H1 (cell line): ENCODE results near the gene ENTPD8. TPM values are rescaled to one million over a fixed set of nuclear protein-coding genes. Genes with fewer than 3 reads are reported as not detected.

Source experiments
- CTCF ChIA-PET: fragments of 300-600 bp; sonication (Branson Sonifier 250); formaldehyde crosslinking; loops from one replicate; lab custom pipeline; 2021; ENCODE audit not compliant: partially characterized antibody; lab: Charles Lee
- POLR2A ChIA-PET: fragments of 300-600 bp; sonication (Branson Sonifier 250); formaldehyde crosslinking; loops from one replicate; lab custom pipeline; 2021; ENCODE audit warnings: inconsistent platforms; ENCODE audit not compliant: partially characterized antibody; lab: Charles Lee
- DNase-seq, 2 experiments: peaks; one replicate each; pipeline versions ENCODE4 v3.0.0 to v3.0.0-alpha.2; 2010 to 2022; ENCODE audit warnings: low spot score in 2 of 2, low read depth in 1 of 2, mixed read lengths in 1 of 2
- FAIRE-seq: peaks from 2 replicates; lab custom pipeline; 2011; peaks lifted over from hg19 to GRCh38; lab: Jason Lieb, UNC
- H2AFZ ChIP-seq: 2 replicates; pipeline ENCODE4 v1.8.1; 2012; ENCODE audit warnings: low read length, inconsistent platforms
- H2AK5ac ChIP-seq: 2 replicates; pipeline ENCODE4 v1.6.1; 2013; ENCODE audit warnings: low read depth, low read length
- H2BK120ac ChIP-seq: replicated peaks from 2 replicates; pipeline ENCODE3; 2013; ENCODE audit warnings: low read depth, low read length, inconsistent platforms
- H2BK12ac ChIP-seq: 2 replicates; pipeline ENCODE4 v1.6.1; 2013; ENCODE audit warnings: low read depth, low read length
- H2BK15ac ChIP-seq: 2 replicates; pipeline ENCODE4 v1.6.1; 2013; ENCODE audit warnings: low read length
- H2BK20ac ChIP-seq: 2 replicates; pipeline ENCODE4 v1.6.1; 2013; ENCODE audit warnings: low read length
- H2BK5ac ChIP-seq: 2 replicates; pipeline ENCODE4 v1.6.1; 2013; ENCODE audit warnings: low read depth, low read length
- H3K14ac ChIP-seq: 2 replicates; pipeline ENCODE4 v1.6.1; 2013; ENCODE audit warnings: inconsistent platforms; ENCODE audit not compliant: insufficient read length
- H3K18ac ChIP-seq: 2 replicates; pipeline ENCODE4 v1.6.1; 2013; ENCODE audit warnings: low read length; ENCODE audit errors: extremely low read depth
- H3K23ac ChIP-seq: 2 replicates; pipeline ENCODE4 v1.6.1; 2013; ENCODE audit warnings: inconsistent platforms; ENCODE audit not compliant: insufficient read length
- H3K23me2 ChIP-seq: 2 replicates; pipeline ENCODE4 v1.6.1; 2013; ENCODE audit warnings: low read depth, low read length
- H3K27ac ChIP-seq: 2 replicates; pipeline ENCODE4 v1.6.1; 2011; ENCODE audit warnings: low read depth, low read length, inconsistent platforms
- H3K27me3 ChIP-seq, 4 experiments: replicated peaks in 1 of 4; 1 replicate in 1 of 4; 2 replicates in 3 of 4; pipeline versions ENCODE4 v1.6.1 to v1.8.1; 2011 to 2013; ENCODE audit warnings: low read length in 3 of 4, mild to moderate bottlenecking in 3 of 4, inconsistent platforms in 2 of 4, mixed read lengths in 2 of 4, moderate library complexity in 1 of 4; ENCODE audit not compliant: control insufficient read depth in 3 of 4, insufficient read depth in 3 of 4; ENCODE audit errors: extremely low read depth in 1 of 4
- H3K36me3 ChIP-seq, 4 experiments: 2 replicates each; pipeline versions ENCODE4 v1.6.1 to v1.8.1; 2011 to 2013; ENCODE audit warnings: mild to moderate bottlenecking in 4 of 4, low read length in 3 of 4, moderate library complexity in 2 of 4, control low read depth in 1 of 4, inconsistent platforms in 1 of 4; ENCODE audit not compliant: insufficient read depth in 4 of 4, control insufficient read depth in 2 of 4
- H3K4ac ChIP-seq: replicated peaks from 2 replicates; pipeline ENCODE3; 2013; ENCODE audit warnings: low read length, low read depth, mixed read lengths, inconsistent platforms; ENCODE audit not compliant: insufficient read length
- H3K4me1 ChIP-seq, 4 experiments: replicated peaks in 1 of 4; 1 replicate in 1 of 4; 2 replicates in 3 of 4; pipeline versions ENCODE4 v1.6.1 to v1.8.1; 2011 to 2013; ENCODE audit warnings: low read length in 3 of 4, inconsistent platforms in 2 of 4, mixed read lengths in 1 of 4; ENCODE audit not compliant: insufficient read depth in 4 of 4, control insufficient read depth in 3 of 4
- H3K4me2 ChIP-seq, 2 experiments: 2 replicates each; pipeline versions ENCODE4 v1.6.1 to v1.8.1; 2011 to 2013; ENCODE audit warnings: low read depth in 2 of 2, low read length in 2 of 2, control low read depth in 1 of 2, inconsistent platforms in 1 of 2, mild to moderate bottlenecking in 1 of 2; ENCODE audit not compliant: insufficient read depth in 1 of 2
- H3K4me3 ChIP-seq, 4 experiments: fragments of 200-600, 300-600 bp in 1 of 4; sonication (generic), shearing (Covaris generic), sonication (Bioruptor Twin) in 1 of 4; 2 replicates each; pipeline versions ENCODE4 v1.5.1 to v1.8.1; 2011 to 2016; ENCODE audit warnings: low read length in 4 of 4, low read depth in 3 of 4, control low read depth in 2 of 4, inconsistent platforms in 2 of 4, mild to moderate bottlenecking in 2 of 4, mixed read lengths in 1 of 4, moderate library complexity in 1 of 4; ENCODE audit not compliant: insufficient read depth in 2 of 4; ENCODE audit errors: extremely low read depth in 1 of 4
- H3K56ac ChIP-seq: replicated peaks from 2 replicates; pipeline ENCODE3; 2013; ENCODE audit warnings: low read depth, mild to moderate bottlenecking, mixed read lengths, low read length, inconsistent platforms; ENCODE audit not compliant: insufficient read length
- H3K79me1 ChIP-seq: 2 replicates; pipeline ENCODE4 v1.6.1; 2013; ENCODE audit warnings: low read depth, low read length, control low read depth
- H3K79me2 ChIP-seq, 2 experiments: 2 replicates each; pipeline versions ENCODE4 v1.6.1 to v1.8.1; 2012 to 2013; ENCODE audit warnings: low read length in 2 of 2, mild to moderate bottlenecking in 2 of 2, inconsistent platforms in 1 of 2; ENCODE audit not compliant: insufficient read depth in 2 of 2, control insufficient read depth in 1 of 2
- H3K9ac ChIP-seq, 4 experiments: replicated peaks in 1 of 4; 1 replicate in 1 of 4; 2 replicates in 3 of 4; pipeline versions ENCODE4 v1.6.1 to v1.8.1; 2011 to 2013; ENCODE audit warnings: low read depth in 3 of 4, low read length in 3 of 4, control low read depth in 2 of 4, mild to moderate bottlenecking in 2 of 4, moderate library complexity in 2 of 4, inconsistent platforms in 1 of 4; ENCODE audit errors: extremely low read depth in 1 of 4
- H3K9me3 ChIP-seq, 2 experiments: 2 replicates each; pipeline versions ENCODE4 v1.6.1 to v1.8.1; 2012 to 2013; ENCODE audit warnings: mild to moderate bottlenecking in 2 of 2, moderate library complexity in 2 of 2, control low read depth in 1 of 2, inconsistent platforms in 1 of 2, low read depth in 1 of 2, low read length in 1 of 2, mixed read lengths in 1 of 2; ENCODE audit not compliant: insufficient read depth in 2 of 2
- H4K20me1 ChIP-seq, 2 experiments: replicated peaks in 1 of 2; 2 replicates each; pipeline versions ENCODE3 to v1.8.1; 2011 to 2013; ENCODE audit warnings: inconsistent platforms in 2 of 2, low read length in 2 of 2, mild to moderate bottlenecking in 1 of 2; ENCODE audit not compliant: insufficient read depth in 2 of 2, control insufficient read depth in 1 of 2
- H4K5ac ChIP-seq: 2 replicates; pipeline ENCODE4 v1.6.1; 2013; ENCODE audit warnings: low read length, low read depth, mixed read lengths, inconsistent platforms; ENCODE audit not compliant: insufficient read length
- H4K8ac ChIP-seq: 2 replicates; pipeline ENCODE4 v1.8.0; 2013; ENCODE audit warnings: mild to moderate bottlenecking, moderate library complexity, low read length, inconsistent platforms; ENCODE audit not compliant: insufficient read depth; ENCODE audit errors: extremely low read depth
- H4K91ac ChIP-seq: replicated peaks from 2 replicates; pipeline ENCODE3; 2013; ENCODE audit warnings: low read length, mixed read lengths, inconsistent platforms; ENCODE audit not compliant: insufficient read length
- CTCF ChIP-seq, 3 experiments: IDR thresholded peaks; 1 replicate in 2 of 3; 2 replicates in 1 of 3; pipeline versions ENCODE4 v1.5.1 to v1.6.1; 2011; ENCODE audit warnings: low read length in 3 of 3, mild to moderate bottlenecking in 3 of 3, inconsistent platforms in 2 of 3, low read depth in 1 of 3, moderate library complexity in 1 of 3; ENCODE audit not compliant: insufficient read depth in 1 of 3; ENCODE audit errors: control extremely low read depth in 1 of 3
- JUN ChIP-seq: IDR thresholded peaks from 2 replicates; pipeline ENCODE4 v1.6.1; 2011; ENCODE audit warnings: low read depth, mild to moderate bottlenecking, improper control_type of control experiment, low read length
- POU5F1 ChIP-seq: IDR thresholded peaks from 2 replicates; pipeline ENCODE4 v1.6.1; 2011; ENCODE audit warnings: low read depth, mild to moderate bottlenecking, low read length, moderate library complexity
- RBBP5 ChIP-seq: IDR thresholded peaks from 2 replicates; pipeline ENCODE4 v1.7.1; 2012; ENCODE audit warnings: low read depth, mild to moderate bottlenecking, inconsistent platforms, low read length, moderate library complexity, borderline replicate concordance
- RFX5 ChIP-seq: IDR thresholded peaks from 2 replicates; pipeline ENCODE4 v1.6.1; 2011; ENCODE audit warnings: low read depth, low read length, improper control_type of control experiment, borderline replicate concordance
- SAP30 ChIP-seq: fragments of 300-600 bp; sonication (generic); IDR thresholded peaks from 2 replicates; pipeline ENCODE4 v1.7.1; 2012; ENCODE audit warnings: low read length, moderate library complexity, mild to moderate bottlenecking, inconsistent platforms; ENCODE audit not compliant: insufficient read depth, insufficient replicate concordance
- SUZ12 ChIP-seq: fragments of 200-600 bp; sonication (generic); IDR thresholded peaks from 2 replicates; pipeline ENCODE4 v1.6.1; 2012; ENCODE audit warnings: mild to moderate bottlenecking, inconsistent platforms, low read length, moderate library complexity, mixed read lengths
- TBP ChIP-seq: IDR thresholded peaks from 2 replicates; pipeline ENCODE4 v1.6.1; 2011; ENCODE audit warnings: low read depth, low read length, improper control_type of control experiment
- YY1 ChIP-seq: IDR thresholded peaks from 2 replicates; pipeline ENCODE4 v1.6.1; 2011; ENCODE audit warnings: low read depth, mild to moderate bottlenecking, low read length
- WGBS, 2 experiments: shearing (Covaris generic) in 1 of 2; methylation state at CpG; one replicate each; pipeline versions ENCODE4 v1.1.6 to v1.1.7; 2013 to 2015; ENCODE audit warnings: low lambda C conversion rate in 2 of 2, mixed read lengths in 2 of 2, inconsistent platforms in 1 of 2, low coverage in 1 of 2, missing lambda C conversion rate in 1 of 2; ENCODE audit not compliant: insufficient replicate concordance in 2 of 2, insufficient coverage in 1 of 2, insufficient read length in 1 of 2; ENCODE audit errors: extremely low coverage in 1 of 2, missing lambda C conversion rate in 1 of 2; 5-methylcytosine and 5-hydroxymethylcytosine counted together
- polyA plus RNA-seq, 7 experiments: library from polyadenylated mRNA; depleted of rRNA in 3 of 7; stranded (reverse) in 5 of 7; unstranded in 2 of 7; fragments of >200 nt in 5 of 7; fragments of 200-250 nt in 2 of 7; gene quantifications; 1 replicate in 5 of 7; 2 replicates in 1 of 7; 4 replicates in 1 of 7; pipeline versions ENCODE4 v1.2.1 to v1.2.3, GENCODE V29; 2011 to 2013; ENCODE audit warnings: missing spikeins in 2 of 7, mixed read lengths in 2 of 7
- total RNA-seq: library from RNA; stranded (reverse); fragmentation: NEBNext Ultra II Directional; extraction: Animal tissue kit (Norgen Biotek cat#: 25700); gene quantifications from 2 replicates; pipeline ENCODE4 v1.2.1, GENCODE V29; 2021
- TF ChIP-seq, protein P1 (sequence below): IDR thresholded peaks from 2 replicates; pipeline ENCODE4 v1.6.1; 2012; ENCODE audit warnings: inconsistent platforms

ENTPD8 gene
- total and polyA plus RNA-seq, 2 of the 8 experiments (the other 6 are each of a cell fraction or from before 2014, with no cell fraction given) = 0.48 to 0.51 TPM

DNA sequence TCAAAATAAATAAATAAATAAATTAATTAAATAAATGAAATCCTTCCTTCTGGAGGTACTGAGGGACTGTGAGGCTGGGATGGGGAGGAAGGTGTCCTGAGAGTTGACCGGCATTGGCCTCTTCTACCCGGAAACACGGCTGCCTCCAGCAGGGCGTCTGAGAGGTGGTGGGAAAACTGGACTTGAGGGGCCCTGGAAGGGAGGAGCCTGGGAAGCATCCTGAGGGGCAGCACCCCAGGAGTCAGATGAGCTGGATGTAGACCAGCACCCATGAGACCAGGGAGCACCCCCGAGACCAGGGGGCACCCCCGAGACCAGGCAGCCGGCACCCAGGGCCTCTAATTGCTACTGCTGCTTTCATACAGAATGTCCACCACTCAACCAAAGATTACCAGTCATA lies 26.7 kb upstream of the ENTPD8 start:
- 93% methylated on average over 6 of the region's 7 CpGs; no CpG with 5 or more reads in 1 of the 2 experiments for WGBS, 2 experiments

More for the DNA sequence above, 26.7 kb upstream of the ENTPD8 start:
- Histone ChIP-seq H3K14ac (no peak overlapping the region), H3K9ac (no peak overlapping the region), H4K5ac (no peak overlapping the region), H3K23ac (no peak overlapping the region), H3K79me2 (no peaks in the 10 kb centered on the region), H2BK15ac (no peak overlapping the region), H3K56ac (no peak overlapping the region), H3K36me3 (no peaks in the 10 kb centered on the region), H3K9me3 (no peaks in the 10 kb centered on the region), H3K4me2 (no peak overlapping the region), H2BK120ac (no peak overlapping the region), H4K8ac (no peak overlapping the region; the same call in 1 of the 2 replicates), H3K4ac (no peak overlapping the region), H2BK5ac (no peak overlapping the region), H4K20me1 (peaks cover 0 to 2% of the 10 kb centered on the region in 2 experiments), H3K23me2 (no peaks in the 10 kb centered on the region), H3K4me3 (no peak overlapping the region), H2BK20ac (no peak overlapping the region), H3K4me1 (no peaks in the 10 kb centered on the region), H3K27me3 (peaks cover 0 to 4% (median 1%) of the 10 kb centered on the region in 4 experiments; a peak in 4 of 7 replicates), H2AFZ (no peak overlapping the region), H3K27ac (no peak overlapping the region), H3K79me1 (no peaks in the 10 kb centered on the region), H2BK12ac (no peak overlapping the region), H3K18ac (no peak overlapping the region), H4K91ac (no peak overlapping the region), H2AK5ac (no peak overlapping the region)
- POLR2A ChIA-PET = no interaction called here
- DNase-seq (no peak), FAIRE-seq (no peak)
- TF ChIP-seq YY1 = no peak
- no peak for TF ChIP-seq TBP
- TF ChIP-seq, protein P1, sequence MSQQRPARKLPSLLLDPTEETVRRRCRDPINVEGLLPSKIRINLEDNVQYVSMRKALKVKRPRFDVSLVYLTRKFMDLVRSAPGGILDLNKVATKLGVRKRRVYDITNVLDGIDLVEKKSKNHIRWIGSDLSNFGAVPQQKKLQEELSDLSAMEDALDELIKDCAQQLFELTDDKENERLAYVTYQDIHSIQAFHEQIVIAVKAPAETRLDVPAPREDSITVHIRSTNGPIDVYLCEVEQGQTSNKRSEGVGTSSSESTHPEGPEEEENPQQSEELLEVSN = no peak
- TF ChIP-seq RBBP5 = no peak
- TF ChIP-seq SUZ12 = no peak
- TF ChIP-seq SAP30 = no peak
- no peak for TF ChIP-seq RFX5
- TF ChIP-seq POU5F1 = no peak
- TF ChIP-seq CTCF (IDR thresholded peaks at IDR 0.05; ENCODE audit: control extremely low read depth in 1 of 3, insufficient read depth in 1 of 3, low read depth in 1 of 3, low read length in 3 of 3) = no peak
- TF ChIP-seq JUN = no peak
- CTCF ChIA-PET = interaction anchor here (1.4 kb wide), 1 partner anchor 29 kb away, joined by 3 read pairs; no protein-coding TSS in a partner anchor
